IPS DF 4.7 (cell line): ENCODE measurements around the gene TAF11L8.
"Not testable (repeated sequence)": the region's sequence is repeated elsewhere in the genome, so short reads cannot be mapped to it uniquely, and the experiment has no call there.

Experiments used
- DNase-seq: peaks from one replicate; pipeline ENCODE4 v3.0.0-alpha.2; 2013; ENCODE audit warnings: low spot score; ENCODE audit errors: extremely low read depth

TAF11L8 gene

DNA sequence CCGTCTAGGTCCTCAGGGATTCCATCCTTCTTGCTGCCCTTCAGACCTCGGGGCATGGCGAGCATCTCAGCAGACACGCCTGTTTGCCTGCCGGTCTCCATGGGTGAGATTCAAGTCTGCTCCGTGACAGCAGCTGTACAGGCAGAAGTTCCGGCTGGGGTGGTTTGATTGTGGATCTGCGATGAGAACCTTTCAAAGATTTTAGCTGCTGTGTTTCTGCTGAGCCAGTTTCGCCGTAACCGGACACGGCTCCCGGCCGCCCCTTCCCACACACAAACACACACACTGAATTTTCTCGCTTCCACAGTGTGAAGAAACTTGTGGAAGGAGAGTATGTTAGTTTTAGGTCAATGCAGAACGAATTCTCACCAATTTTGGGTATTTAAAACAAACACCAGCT, at the start of gene TAF11L8:
TAF11L8 (minus strand) TSS at position 101 of the 400 bp plus-strand sequence.
- DNase-seq: not testable (repeated sequence)

DNA sequence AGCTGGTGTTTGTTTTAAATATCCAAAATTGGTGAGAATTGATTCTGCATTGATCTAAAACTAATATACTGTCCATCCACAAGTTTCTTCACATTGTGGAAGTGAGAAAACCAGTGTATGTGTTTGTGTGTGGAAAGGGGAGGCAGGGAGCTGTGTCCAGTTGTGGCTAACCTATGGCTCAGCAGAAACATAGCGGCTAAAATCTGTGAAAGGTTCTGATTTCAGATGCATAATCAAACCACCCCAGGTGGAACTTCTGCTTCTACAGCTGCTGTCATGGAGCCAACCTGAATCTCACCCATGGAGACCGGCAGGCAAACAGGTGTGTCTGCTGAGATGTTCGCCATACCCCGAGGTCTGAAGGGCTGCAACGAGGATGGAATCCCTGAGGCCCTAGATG, 43.4 kb upstream of the TAF11L8 start, which contains the start of gene TAF11L14:
TAF11L14 (plus strand) TSS at position 301 of the 400 bp plus-strand sequence.
- no peak for DNase-seq

DNA sequence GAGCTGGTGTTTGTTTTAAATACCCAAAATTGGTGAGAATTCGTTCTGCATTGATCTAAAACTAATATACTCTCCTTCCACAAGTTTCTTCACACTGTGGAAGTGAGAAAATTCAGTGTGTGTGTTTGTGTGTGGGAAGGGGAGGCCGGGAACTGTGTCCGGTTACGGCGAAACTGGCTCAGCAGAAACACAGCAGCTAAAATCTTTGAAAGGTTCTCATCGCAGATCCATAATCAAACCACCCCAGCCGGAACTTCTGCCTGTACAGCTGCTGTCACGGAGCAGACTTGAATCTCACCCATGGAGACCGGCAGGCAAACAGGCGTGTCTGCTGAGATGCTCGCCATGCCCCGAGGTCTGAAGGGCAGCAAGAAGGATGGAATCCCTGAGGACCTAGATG, 41.0 kb upstream of the TAF11L8 start, which contains the start of gene TAF11L13:
TAF11L13 (plus strand) TSS at position 301 of the 400 bp plus-strand sequence.
- not testable (repeated sequence) for DNase-seq

DNA sequence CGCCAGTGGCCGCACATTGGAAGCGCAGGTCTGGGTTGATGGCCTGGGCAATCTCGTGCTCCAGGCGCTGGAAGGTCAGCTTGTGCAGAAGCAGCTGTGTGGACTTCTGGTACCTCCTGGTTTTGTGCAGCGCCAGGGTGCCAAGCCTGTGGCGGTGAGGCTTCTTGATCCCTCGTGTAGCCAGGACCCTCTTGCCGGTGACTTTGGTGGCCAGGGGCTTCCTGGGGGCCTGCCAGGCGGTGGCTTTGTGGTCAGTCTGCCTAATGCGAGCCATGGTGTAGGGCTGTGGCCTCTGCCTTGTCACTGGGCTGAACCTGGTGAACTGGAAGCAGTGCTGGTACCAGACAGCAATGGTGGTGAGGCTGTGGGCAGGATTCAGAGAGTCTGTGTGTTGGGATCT, 34.9 kb upstream of the TAF11L8 start:
- DNase-seq: no peak

DNA sequence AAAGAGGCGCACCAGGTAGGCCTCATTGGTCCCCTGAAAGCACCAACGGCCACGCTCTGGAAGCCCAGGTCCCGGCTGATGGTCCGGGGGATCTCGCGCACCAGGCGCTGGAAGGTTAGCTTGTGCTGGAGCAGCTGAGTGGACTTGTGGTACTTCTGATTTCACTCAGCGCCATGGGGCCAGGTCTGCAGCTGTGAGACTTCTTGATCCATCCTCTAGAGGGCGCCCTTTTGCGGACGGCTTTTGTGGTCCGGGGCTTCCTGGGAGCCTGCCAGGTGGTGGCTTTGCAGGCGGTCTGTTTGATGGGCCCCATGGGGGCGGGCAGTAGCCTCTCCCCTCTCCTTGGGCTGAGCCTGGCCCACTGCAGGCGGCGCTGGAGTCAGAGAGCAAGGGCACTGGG, 29.9 kb upstream of the TAF11L8 start:
- DNase-seq: peak; percentile 14

DNA sequence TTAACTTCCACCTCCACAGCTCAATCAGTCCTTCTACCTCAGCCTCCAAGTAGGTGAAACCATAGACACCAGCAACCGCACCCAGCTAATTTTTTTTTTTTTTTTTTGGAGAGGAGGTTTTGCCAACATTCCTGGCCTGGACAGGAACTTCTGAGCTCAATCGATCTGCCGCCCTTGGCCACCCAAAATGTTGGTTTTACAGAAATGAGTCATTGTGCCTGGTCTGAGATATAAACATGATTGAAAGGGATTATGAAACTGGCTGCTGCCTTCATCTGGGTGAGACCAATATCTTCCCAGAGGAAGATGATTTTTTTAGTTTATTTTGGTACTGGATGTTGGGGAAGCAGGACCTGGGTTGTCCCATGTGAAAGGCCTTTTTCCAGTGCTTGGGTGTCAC, 28.6 kb upstream of the TAF11L8 start:
- DNase-seq: no peak

DNA sequence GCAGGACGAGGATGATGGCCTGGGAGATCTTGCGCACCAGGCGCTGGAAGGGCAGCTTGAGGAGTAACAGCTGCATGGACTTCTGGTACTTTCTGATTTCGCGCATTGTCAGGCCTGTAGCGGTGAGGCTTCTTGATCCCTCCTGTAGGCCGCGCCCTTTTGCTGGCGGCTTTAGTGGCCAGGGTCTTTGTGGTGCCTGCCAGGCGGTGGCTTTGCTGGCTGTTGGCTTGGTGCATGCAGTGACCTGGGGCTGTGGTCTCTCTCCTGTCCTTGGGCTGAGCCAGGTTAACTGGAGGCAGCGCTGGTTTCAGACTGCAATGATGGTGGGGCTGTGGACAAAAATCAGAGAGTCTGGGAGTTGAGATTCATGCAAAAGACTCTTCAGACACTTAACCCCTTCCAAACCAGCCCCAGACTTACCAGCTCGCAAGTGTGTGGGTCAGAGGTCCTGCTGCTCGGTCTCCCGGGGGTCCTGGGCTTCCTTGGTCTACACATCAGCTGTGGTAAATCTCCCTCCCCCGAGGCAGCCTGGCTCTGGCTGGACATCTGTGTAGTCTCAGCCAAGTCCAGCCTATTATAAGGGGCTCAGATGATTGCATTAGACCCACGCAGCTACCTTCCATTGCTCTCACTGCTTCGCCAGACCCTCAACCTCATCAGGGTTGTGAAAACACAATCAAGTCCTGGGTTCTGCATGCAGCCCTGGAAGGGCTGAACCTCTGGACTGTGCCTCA, 24.3 kb upstream of the TAF11L8 start:
- DNase-seq: no peak

DNA sequence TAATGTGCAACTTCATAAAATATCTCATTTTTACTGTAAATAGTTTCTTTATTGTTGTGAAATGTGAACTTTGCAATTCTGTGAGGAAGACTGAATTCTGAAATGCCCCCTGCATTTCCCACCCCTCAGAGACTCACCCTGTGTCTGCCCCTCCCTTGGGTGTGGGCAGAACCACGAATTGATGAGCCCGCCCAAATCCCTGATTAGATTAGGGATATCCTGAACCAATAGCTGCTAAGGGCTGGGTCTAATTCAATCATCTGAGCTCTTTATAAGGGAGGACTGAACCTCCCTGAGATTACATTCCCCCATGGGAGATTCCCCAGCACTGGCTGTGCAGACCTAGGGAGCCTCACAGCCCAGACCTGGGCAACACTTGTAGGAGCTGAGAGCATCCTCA, 19.3 kb upstream of the TAF11L8 start, which contains the start of gene TAF11L12:
TAF11L12 (plus strand) TSS at position 301 of the 400 bp plus-strand sequence.
- DNase-seq: not testable (repeated sequence)

DNA sequence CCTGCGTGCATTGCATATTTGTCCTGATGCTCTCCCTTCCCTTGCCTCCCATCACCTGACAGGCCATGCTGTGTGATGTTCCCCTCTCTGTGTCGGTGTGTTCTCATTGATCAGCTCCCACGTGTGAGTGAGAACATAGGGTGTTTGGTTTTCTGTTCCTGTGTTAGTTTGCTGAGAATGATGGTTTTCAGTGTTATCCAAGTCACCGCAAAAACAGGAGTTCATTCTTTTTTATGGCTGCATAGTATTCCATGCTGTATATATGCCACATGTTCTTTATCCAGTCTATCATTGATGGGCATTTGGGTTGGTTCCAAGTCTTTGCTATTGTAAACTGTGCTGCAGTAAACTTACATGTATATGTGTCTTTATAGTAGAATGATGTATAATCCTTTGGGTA, 16.7 kb upstream of the TAF11L8 start:
- DNase-seq: not testable (repeated sequence)

DNA sequence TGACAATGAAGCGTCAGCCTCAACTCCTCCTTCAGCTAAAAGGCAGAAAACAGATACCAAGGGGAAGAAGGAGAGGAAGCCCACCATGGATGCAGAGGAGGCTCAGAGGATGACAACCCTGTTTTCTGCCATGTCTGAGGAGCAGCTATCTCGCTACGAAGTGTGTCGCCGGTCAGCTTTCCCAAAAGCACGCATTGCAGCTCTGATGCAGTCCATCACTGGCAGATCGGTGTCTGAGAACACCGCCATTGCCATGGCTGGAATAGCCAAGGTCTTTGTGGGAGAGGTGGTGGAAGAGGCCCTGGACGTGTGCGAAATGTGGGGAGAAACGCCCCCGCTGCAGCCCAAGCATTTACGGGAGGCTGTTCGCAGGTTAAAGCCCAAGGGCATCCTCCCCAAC, 14.2 kb upstream of the TAF11L8 start:
- DNase-seq: no peak

DNA sequence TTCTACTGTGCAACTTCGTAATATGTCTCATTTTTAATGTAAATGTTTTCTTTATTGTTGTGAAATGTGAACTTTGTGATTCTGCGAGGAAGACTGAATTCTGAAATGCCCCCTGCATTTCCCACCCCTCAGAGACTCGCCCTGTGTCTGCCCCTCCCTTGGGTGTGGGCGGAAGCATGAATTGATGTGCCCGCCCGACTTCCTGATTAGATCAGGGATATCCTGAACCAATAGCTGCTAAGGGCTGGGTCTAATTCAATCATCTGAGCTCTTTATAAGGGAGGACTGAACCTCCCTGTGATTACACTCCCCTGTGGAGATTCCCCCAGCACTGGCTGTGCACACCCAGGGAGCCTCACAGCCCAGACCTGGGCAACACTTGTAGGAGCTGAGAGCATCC, 13.1 kb upstream of the TAF11L8 start, which contains the start of gene TAF11L11:
TAF11L11 (plus strand) TSS at position 304 of the 400 bp plus-strand sequence.
- not testable (repeated sequence) for DNase-seq

DNA sequence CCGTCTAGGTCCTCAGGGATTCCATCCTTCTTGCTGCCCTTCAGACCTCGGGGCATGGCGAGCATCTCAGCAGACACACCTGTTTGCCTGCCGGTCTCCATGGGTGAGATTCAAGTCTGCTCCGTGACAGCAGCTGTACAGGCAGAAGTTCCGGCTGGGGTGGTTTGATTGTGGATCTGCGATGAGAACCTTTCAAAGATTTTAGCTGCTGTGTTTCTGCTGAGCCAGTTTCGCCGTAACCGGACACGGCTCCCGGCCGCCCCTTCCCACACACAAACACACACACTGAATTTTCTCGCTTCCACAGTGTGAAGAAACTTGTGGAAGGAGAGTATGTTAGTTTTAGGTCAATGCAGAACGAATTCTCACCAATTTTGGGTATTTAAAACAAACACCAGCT, 7.0 kb upstream of the TAF11L8 start, which contains the start of gene TAF11L10:
TAF11L10 (minus strand) TSS at position 101 of the 400 bp plus-strand sequence.
- not testable (repeated sequence) for DNase-seq

DNA sequence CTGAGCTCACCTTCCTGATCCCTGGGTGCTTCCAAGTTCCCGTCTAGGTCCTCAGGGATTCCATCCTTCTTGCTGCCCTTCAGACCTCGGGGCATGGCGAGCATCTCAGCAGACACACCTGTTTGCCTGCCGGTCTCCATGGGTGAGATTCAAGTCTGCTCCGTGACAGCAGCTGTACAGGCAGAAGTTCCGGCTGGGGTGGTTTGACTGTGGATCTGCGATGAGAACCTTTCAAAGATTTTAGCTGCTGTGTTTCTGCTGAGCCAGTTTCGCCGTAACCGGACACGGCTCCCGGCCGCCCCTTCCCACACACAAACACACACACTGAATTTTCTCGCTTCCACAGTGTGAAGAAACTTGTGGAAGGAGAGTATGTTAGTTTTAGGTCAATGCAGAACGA, 3.5 kb upstream of the TAF11L8 start, which contains the start of gene TAF11L9:
TAF11L9 (minus strand) TSS at position 140 of the 400 bp plus-strand sequence.
- not testable (repeated sequence) for DNase-seq

DNA sequence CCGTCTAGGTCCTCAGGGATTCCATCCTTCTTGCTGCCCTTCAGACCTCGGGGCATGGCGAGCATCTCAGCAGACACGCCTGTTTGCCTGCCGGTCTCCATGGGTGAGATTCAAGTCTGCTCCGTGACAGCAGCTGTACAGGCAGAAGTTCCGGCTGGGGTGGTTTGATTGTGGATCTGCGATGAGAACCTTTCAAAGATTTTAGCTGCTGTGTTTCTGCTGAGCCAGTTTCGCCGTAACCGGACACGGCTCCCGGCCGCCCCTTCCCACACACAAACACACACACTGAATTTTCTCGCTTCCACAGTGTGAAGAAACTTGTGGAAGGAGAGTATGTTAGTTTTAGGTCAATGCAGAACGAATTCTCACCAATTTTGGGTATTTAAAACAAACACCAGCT, 5.1 kb downstream of the TAF11L8 start, which contains the start of gene TAF11L7:
TAF11L7 (minus strand) TSS at position 101 of the 400 bp plus-strand sequence.
- DNase-seq: not testable (repeated sequence)
